ENCODE data around the gene THRAP3. TPM values are rescaled to one million over a fixed set of nuclear protein-coding genes. Genes with fewer than 3 reads are reported as not detected.

THRAP3 gene, protein sequence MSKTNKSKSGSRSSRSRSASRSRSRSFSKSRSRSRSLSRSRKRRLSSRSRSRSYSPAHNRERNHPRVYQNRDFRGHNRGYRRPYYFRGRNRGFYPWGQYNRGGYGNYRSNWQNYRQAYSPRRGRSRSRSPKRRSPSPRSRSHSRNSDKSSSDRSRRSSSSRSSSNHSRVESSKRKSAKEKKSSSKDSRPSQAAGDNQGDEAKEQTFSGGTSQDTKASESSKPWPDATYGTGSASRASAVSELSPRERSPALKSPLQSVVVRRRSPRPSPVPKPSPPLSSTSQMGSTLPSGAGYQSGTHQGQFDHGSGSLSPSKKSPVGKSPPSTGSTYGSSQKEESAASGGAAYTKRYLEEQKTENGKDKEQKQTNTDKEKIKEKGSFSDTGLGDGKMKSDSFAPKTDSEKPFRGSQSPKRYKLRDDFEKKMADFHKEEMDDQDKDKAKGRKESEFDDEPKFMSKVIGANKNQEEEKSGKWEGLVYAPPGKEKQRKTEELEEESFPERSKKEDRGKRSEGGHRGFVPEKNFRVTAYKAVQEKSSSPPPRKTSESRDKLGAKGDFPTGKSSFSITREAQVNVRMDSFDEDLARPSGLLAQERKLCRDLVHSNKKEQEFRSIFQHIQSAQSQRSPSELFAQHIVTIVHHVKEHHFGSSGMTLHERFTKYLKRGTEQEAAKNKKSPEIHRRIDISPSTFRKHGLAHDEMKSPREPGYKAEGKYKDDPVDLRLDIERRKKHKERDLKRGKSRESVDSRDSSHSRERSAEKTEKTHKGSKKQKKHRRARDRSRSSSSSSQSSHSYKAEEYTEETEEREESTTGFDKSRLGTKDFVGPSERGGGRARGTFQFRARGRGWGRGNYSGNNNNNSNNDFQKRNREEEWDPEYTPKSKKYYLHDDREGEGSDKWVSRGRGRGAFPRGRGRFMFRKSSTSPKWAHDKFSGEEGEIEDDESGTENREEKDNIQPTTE
- 100 to 1,000 TPM in 1 of 2 donors, 10 to 100 TPM in 1; 81.0 to 103 TPM for total RNA-seq

DNA sequence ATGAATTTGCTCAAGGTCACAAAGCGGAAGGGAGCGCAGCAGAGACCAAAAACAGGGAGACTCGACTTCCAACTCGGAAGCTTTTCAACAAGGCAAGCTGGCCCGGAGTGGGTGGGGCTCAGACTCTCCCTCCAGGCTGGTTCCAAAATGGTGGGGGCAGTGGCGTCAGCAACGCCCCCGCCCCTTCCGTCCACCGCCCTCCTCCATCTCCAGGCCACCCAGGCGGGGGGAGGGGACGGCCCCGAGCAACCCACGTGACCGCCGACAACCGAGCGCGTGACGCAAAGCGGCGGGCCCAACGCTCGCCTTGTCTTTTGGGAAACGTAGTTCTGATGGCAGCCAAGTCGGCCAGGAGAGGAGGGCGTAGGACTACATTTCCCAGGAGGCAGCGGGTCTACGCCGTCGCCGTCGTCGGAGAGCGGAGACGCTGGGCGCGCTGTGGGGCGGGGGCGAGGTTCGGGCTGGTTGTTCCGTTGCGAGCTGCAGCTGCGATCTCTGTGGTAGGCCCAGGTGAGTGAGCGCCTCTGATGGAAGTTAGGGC, at the start of gene THRAP3:
Gene THRAP3 (plus strand): TSS at position 448 of the 541 bp plus-strand sequence. CDS start 58,121 bp downstream, outside the sequence.
- H3K4me3 ChIP-seq: peak within 1 kb of the TSS; percentile 81
- no peaks in the 10 kb centered on the region for H3K36me3 ChIP-seq
- peak within 1 kb of the TSS; percentile 80 to 96 for H3K9ac ChIP-seq (ENCODE audit: low read depth in 2 of 2, low read length in 2 of 2)
- peaks cover 12% of the 10 kb centered on the region for H3K4me1 ChIP-seq
- peak within 1 kb of the TSS; percentile 91 for H3K27ac ChIP-seq
- H3K27me3 ChIP-seq: no peaks in the 10 kb centered on the region
- TF ChIP-seq, protein P1, sequence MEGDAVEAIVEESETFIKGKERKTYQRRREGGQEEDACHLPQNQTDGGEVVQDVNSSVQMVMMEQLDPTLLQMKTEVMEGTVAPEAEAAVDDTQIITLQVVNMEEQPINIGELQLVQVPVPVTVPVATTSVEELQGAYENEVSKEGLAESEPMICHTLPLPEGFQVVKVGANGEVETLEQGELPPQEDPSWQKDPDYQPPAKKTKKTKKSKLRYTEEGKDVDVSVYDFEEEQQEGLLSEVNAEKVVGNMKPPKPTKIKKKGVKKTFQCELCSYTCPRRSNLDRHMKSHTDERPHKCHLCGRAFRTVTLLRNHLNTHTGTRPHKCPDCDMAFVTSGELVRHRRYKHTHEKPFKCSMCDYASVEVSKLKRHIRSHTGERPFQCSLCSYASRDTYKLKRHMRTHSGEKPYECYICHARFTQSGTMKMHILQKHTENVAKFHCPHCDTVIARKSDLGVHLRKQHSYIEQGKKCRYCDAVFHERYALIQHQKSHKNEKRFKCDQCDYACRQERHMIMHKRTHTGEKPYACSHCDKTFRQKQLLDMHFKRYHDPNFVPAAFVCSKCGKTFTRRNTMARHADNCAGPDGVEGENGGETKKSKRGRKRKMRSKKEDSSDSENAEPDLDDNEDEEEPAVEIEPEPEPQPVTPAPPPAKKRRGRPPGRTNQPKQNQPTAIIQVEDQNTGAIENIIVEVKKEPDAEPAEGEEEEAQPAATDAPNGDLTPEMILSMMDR (IDR thresholded peaks at IDR 0.05): no peak
- no peaks in the 10 kb centered on the region for H3K9me3 ChIP-seq
- peak; percentile 99 for DNase-seq
- intact Hi-C loops (cut with DNase I): no loop called here

DNA sequence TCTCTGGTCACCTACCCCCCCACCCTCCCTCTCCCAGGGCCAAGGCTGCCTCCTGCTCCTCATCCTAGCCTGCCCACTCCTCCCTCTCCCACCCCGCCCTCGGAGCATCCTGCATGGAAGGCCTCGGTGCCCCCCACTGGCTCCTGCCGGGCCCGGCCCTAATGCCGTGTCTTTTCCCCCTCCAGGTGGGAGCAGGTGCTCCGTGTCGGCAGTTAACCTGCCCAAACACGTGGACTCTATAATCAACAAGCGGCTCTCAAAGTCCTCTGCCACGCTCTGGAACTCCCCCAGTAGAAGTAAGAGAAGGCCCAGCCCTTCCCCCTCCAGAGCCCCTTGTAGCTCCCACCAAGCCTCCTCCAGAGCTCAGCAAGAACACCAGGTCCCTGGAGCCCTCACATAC, 49.5 kb upstream of the THRAP3 start:
- no peaks in the 10 kb centered on the region for H3K9me3 ChIP-seq
- no peak overlapping the region for H3K27ac ChIP-seq
- H3K4me3 ChIP-seq: no peak overlapping the region
- DNase-seq: no peak
- TF ChIP-seq, protein P1 (IDR thresholded peaks at IDR 0.05): no peak
- intact Hi-C loops (cut with DNase I): no loop called here
- H3K9ac ChIP-seq (ENCODE audit: low read depth in 2 of 2, low read length in 2 of 2): no peak overlapping the region
- H3K27me3 ChIP-seq: no peaks in the 10 kb centered on the region
- peaks cover 21% of the 10 kb centered on the region for H3K36me3 ChIP-seq
- H3K4me1 ChIP-seq: no peaks in the 10 kb centered on the region

DNA sequence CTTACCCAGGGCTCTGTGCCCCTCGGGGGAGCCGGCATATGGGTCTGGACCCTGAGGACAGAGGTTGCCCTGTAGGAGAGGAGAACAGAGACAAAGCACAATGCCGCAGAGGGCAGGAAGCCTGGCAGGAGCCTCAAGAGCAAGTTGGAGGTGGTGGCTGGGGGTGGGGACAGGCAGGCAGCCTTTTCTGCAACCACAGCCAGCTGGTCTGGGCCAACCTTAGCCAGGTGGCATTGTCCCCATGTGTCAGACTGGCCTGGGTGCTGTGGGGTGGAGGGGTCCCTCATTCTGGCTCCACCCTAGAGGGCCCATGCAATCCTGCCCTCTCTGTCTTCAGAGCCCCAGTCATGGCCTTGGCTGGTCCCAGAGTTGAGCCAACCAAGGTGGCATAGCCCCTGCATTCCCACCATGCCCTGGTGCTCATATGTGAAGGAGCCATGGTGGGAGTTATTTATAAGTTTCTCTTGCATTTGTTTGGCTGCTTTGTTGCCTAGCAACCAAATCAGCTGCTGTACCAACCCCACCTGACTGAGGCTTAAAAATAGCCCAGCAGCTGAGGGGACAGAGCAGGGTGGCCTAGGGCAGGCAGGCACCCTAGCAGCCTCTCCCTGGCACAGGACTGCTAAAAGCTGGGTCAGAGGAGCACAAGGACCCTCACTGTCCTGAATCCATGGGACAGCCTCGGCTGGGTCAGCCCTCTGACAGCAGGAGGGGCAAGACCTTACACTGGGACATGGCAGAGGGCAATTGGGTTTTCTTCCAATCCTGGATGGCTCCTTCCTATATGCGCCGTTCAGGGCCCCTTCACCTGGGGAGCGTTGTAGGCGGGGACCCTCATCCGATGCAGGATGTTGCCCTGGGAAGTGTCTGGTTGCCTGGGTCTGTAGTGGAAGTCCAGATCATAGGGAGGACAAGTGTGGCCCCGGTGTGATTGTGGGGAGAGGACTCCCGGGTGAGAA, 48.8 kb upstream of the THRAP3 start:
- Histone ChIP-seq H3K9me3 (no peaks in the 10 kb centered on the region), H3K9ac (ENCODE audit: low read depth in 2 of 2, low read length in 2 of 2) (no peak overlapping the region), H3K4me3 (no peak overlapping the region), H3K27ac (no peak overlapping the region), H3K36me3 (peaks cover 21% of the 10 kb centered on the region), H3K27me3 (no peaks in the 10 kb centered on the region), H3K4me1 (no peaks in the 10 kb centered on the region)
- no peak for DNase-seq
- intact Hi-C loops (cut with DNase I): no loop called here
- TF ChIP-seq, protein P1 (IDR thresholded peaks at IDR 0.05): no peak

DNA sequence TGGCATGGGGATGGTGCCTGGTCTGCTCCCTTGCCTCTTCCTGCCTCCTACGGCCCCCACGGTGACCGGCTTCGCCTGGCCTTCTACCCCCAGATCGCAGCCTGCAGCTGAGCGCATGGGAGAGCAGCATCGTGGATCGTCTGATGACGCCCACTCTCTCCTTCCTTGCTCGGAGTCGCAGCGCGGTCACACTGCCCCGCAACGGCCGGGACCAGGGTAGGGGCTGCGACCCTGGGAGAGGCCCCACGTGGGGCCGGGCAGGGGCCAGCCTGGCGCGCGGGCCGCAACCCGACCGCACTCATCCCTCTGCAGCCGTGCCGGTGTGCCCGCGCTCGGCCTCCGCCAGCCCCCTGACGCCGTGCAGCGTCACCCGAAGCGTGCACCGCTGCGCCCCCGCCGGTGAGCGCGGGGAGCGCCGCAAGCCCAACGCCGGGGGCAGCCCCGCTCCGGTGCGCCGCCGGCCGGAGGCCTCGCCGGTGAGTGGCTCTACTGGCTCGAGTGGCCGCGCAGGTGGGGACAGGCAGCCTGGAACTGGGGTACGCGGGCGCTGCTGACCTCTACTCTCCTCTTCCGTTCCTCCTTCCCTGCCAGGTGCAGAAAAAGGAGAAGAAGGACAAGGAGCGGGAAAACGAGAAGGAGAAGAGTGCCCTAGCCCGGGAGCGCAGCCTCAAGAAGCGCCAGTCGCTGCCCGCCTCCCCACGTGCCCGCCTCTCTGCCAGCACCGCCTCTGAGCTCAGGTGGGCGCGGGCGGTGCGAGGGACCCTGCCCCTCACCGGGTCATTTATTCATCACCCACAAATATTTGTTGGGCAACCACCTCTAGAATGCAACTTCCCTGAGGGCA, 47.9 kb upstream of the THRAP3 start:
- Histone ChIP-seq H3K27me3 (no peaks in the 10 kb centered on the region), H3K27ac (no peak overlapping the region), H3K36me3 (peaks cover 21% of the 10 kb centered on the region), H3K9ac (ENCODE audit: low read depth in 2 of 2, low read length in 2 of 2) (no peak overlapping the region), H3K4me1 (no peaks in the 10 kb centered on the region), H3K4me3 (no peak overlapping the region), H3K9me3 (no peaks in the 10 kb centered on the region)
- intact Hi-C loops (cut with DNase I): no loop called here
- no peak for DNase-seq
- TF ChIP-seq, protein P1 (IDR thresholded peaks at IDR 0.05): no peak
